Stimulated activated CD8-positive, alpha-beta memory T cell treated with anti-CD3 and anti-CD28 coated beads, Interleukin-15, amount 100 ng/mL, for 1 hour (primary cell): ENCODE data around the gene PREB.
A peak's percentile ranks its signal among the peaks of the same experiment; 100 is the strongest.

Experiments used
- DNase-seq: peaks from one replicate; pipeline ENCODE4 v3.0.0-alpha.2; 2020; ENCODE audit warnings: low read depth

Gene PREB

GRCh38 chr2:27094353-27094984 lies 40.0 kb downstream of the PREB start:
- no peak for DNase-seq

DNA sequence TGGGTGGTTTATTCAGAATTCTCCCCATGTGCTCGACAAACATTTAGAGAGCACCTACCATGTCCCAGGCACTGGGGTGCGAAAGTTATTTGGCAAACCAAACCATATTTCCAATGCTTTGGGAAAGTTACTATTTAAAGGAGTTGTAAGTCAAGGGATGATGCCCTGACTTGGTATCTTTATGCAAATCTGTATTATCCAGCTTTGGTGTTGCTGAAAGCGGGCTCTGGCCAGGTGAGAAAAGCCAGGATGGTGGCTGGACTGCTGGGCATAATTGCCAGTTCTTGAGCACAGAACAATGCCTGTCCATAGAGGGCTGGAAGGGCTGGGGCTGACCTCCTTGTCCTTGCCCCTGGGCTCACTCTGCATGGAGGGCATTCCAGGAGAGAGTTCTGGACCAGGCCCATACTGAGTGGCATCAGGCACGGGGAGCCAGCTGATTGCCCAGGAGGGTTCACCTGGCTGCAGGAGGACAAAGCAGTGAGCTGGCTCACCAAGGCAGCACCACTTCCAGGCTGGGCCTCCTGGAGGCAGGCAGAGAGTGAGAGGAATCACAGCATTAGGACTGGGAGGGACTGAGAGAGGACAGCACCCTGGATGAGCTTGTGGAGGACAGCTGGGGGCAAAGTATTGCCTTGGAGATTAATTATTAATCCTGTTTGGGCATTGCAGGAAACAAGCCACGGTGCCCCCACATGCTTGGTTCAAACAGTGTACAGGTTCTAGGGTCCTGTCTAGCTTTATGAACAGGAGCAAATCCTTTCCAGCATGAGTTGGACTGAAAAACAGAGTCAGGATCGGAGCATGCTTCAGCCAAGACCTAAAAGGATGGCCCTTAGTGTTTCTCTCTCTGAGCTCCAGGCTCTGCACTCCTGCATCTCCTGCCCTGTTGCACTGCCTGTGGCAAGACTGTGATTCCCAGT lies 40.7 kb downstream of the PREB start:
- DNase-seq, result no peak

GRCh38 chr2:27092696-27093429 lies 41.6 kb downstream of the PREB start:
- DNase-seq, result no peak

GRCh38 chr2:27091746-27092695 lies 42.4 kb downstream of the PREB start:
- no peak for DNase-seq

DNA sequence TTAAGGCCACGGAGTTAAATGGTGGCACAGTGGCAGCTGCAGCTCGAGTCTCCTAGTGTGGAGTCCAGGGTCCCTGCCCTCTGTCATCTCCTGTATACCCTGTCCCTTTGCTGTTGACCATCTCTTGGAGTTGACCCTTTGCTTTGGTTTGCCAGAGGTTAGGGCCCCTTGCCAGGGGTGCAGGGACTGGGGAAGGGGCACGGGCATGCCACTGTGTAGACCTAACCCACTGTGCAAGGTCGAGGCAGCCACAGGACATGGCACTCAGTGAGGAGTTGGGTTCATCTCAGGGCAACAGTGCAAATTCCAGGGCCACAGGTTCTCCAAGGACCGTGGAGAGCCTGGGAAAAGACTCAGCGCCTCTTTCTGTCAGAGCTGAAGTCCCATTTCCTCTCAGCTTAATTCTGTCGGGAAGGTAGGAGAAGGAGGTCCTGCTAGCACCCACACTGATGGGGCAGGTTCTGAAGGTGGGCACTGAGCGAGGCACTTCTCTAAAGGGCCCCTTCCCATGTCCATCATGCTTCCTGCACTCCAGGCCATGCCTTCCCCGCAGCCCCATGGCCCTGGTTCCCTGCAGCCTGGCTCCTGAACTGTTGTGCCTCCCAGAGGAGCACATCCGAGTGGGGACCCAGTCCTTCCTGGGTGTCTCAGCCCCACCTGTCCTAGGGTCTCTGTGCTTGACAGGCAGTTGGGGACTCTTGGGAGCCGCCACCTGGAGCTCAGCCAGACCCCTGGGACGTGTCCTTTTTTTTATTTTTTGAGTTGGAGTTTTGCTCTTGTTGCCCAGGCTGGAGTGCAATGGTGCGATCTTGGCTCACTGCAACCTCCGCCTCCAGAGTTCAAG lies 45.1 kb downstream of the PREB start:
- DNase-seq, result no peak

- no peak for DNase-seq
These were observed 45.8 kb downstream of the PREB start for GRCh38 chr2:27088634-27089033.

- DNase-seq, result no peak
These were observed 46.5 kb downstream of the PREB start for GRCh38 chr2:27087823-27088410.

GRCh38 chr2:27086724-27087593 lies 47.5 kb downstream of the PREB start, which contains the start of gene KHK:
TSS of gene KHK (plus strand) at chr2:27086772. CDS start at chr2:27087260, 488 bp downstream.
- DNase-seq, result no peak

GRCh38 chr2:27086090-27086723 lies 48.2 kb downstream of the PREB start:
- DNase-seq, result peak; percentile 89

- DNase-seq, result no peak
These were observed 48.8 kb downstream of the PREB start for GRCh38 chr2:27085673-27086089.

- DNase-seq, result no peak
These were observed 49.3 kb downstream of the PREB start for GRCh38 chr2:27085062-27085672.

- DNase-seq, result no peak
These were observed 50.0 kb downstream of the PREB start for GRCh38 chr2:27084297-27085061.

GRCh38 chr2:27083410-27084296 lies 50.8 kb downstream of the PREB start:
- no peak for DNase-seq

DNA sequence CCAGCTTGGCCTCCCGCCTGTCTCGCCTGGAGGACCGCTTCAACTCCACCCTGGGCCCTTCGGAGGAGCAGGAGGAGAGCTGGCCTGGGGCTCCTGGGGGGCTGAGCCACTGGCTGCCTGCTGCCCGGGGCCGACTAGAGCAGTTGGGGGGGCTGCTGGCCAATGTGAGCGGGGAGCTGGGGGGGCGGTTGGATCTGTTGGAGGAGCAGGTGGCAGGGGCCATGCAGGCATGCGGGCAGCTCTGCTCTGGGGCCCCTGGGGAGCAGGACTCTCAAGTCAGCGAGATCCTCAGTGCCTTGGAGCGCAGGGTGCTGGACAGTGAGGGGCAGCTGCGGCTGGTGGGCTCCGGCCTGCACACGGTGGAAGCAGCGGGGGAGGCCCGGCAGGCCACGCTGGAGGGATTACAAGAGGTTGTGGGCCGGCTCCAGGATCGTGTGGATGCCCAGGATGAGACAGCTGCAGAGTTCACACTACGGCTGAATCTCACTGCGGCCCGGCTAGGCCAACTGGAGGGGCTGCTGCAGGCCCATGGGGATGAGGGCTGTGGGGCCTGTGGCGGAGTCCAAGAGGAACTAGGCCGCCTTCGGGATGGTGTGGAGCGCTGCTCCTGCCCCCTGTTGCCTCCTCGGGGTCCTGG lies 51.5 kb downstream of the PREB start:
- DNase-seq, result no peak

GRCh38 chr2:27081984-27082772 lies 52.3 kb downstream of the PREB start:
- DNase-seq, result no peak
